GM15510 (cell line): ENCODE data around the gene CD300LG.

Experiments used
- POLR2A ChIP-seq: IDR thresholded peaks from 3 replicates; pipeline ENCODE4 v1.6.1; 2011; ENCODE audit warnings: borderline replicate concordance; ENCODE audit not compliant: insufficient read length; ENCODE audit errors: extremely low read depth

Gene CD300LG

GRCh38 chr17:43905985-43906852, 59.2 kb downstream of the CD300LG start:
- no peak for TF ChIP-seq POLR2A

GRCh38 chr17:43906951-43907424, 60.0 kb downstream of the CD300LG start:
- no peak for TF ChIP-seq POLR2A

GRCh38 chr17:43907425-43907981, 60.5 kb downstream of the CD300LG start, which contains the start of gene MPP2:
Gene MPP2 (minus strand): TSS chr17:43907536. CDS start chr17:43904460, 3,076 bp downstream.
- TF ChIP-seq POLR2A: no peak

- no peak for TF ChIP-seq POLR2A
These were observed 61.2 kb downstream of the CD300LG start for GRCh38 chr17:43907998-43908721.

DNA sequence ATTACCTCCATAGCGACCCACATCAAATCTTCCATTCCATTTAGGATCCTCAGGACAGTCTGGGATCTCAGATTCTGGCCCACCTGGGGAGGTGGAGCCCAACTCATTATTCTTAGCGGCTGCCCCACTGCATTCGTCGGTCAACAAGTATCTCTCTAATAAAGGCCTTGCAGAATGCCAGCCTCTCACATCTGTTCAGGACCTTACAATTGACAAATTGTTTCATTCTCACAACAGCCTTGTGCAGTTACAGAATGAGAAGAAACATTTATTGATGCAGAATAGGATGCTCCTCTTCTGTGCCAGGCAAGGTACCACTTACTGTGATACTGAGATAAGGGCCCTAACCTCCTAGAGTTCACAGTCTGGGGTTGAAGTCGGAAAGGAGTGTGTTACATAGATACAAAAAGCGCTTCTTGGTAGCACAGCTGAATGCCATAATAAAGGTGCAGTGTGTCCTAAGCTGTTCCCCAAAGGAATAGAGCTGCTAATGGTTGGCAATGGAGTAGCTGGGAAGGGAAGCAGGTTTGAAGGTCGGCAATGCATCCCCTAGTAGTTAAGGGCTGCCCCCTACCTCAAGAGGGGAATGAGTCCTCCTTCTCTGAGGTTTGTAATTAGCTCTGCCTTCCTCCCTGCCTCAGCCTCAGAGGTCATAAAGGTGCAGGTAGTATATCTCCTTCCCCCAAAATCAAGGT, 62.7 kb downstream of the CD300LG start:
- TF ChIP-seq POLR2A: no peak

- no peak for TF ChIP-seq POLR2A
These were observed 64.9 kb downstream of the CD300LG start for GRCh38 chr17:43911904-43912303.

DNA sequence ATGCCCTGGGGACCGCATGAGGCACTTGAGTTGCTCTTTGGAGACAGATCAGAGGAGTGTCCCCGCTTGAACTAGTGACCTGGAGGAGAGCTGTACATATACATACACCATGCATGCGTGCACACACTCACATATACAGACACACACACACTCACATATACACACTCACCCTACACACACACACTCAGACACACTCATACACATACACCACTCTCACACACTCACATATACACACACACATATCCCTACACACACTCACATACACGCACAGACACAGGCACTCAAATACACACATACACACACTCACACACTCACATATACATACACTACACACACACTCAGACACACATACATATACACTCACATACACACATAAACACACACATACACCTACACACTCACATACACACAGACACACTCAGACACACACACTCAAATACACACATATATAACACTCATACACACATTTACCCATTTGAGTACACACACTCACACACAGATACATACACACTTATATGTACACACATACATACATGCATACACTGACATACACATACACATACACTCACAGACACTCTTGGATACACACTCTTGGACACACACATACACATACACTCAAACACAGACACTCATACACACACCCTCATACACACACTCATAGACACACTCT, 65.8 kb downstream of the CD300LG start:
- TF ChIP-seq POLR2A: no peak
